Activated CD4-positive, alpha-beta T cell treated with anti-CD3 and anti-CD28 coated beads for 24 hours (primary cell): ENCODE results near the gene KRTAP10-3.
"Not testable (repeated sequence)": the region's sequence is repeated elsewhere in the genome, so short reads cannot be mapped to it uniquely, and the experiment has no call there.

Experiments used
- DNase-seq, 2 donors: peaks; one replicate each; pipeline ENCODE4 v3.0.0-alpha.2; 2020; ENCODE audit warnings: low read depth in 2 of 2

KRTAP10-3 gene, protein sequence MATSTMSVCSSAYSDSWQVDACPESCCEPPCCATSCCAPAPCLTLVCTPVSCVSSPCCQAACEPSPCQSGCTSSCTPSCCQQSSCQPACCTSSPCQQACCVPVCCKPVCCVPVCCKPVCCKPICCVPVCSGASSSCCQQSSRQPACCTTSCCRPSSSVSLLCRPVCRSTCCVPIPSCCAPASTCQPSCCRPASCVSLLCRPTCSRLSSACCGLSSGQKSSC

DNA sequence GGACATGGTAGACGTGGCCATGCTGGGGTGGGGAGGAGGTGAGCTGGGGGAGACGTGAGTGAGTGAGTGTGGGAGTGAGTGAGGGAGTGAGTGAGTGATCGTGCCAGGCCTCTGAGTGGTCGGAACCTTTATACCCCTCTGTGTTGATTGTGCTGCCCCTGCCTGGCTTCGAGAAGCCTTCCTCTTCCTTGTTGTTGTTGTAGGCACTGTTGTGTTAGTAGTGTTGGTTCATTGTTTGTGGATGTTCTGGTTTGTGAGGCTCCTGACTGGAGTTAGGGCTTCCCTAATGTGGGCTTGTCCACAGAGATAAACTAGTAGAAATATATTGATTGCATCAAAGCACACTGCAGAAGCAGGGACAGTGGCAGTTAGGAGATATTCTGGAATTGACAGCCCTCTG is at the start of gene KRTAP10-3:
Gene KRTAP10-3 (minus strand): TSS at position 101 of the 400 bp plus-strand sequence. CDS start 80 bp downstream, at position 21.
- DNase-seq, result no peak

DNA sequence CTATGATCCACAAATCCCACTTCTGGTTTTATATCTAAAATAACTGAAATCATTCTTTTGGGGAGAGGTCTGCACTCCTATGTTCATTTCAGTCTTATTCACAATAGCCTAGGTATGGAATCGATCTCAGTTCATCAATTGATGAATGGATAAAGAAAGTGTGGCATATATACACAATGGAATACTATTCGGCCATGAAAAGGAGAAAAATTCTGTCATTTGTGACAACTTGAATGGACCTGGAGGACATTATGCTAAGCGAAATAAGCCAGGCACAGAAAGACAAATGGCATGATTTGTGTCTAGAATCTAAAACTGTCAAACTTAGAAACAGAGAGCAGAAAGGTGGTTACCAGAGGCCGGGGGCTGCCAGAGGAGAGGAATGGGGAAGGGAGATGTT is 47.9 kb upstream of the KRTAP10-3 start:
- no peak for DNase-seq

DNA sequence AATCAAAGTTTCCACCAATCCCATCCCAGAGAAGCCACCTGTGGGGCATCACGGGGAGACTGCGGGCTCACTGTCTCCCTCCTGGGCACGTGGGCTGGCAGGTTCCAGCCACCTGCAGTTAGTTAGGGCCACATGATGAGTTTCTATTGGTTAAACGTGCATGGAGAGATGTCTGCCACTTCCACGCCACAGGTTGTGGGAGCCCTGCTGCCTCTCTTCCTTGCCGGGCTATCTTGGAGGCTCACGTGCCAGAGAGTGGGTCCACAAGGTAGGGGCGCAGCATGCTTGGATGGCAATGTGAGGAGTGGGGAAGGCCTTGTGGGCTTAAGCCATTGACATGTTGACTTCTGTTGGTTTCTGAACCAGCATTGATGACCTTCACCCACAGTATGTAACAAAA is 45.3 kb upstream of the KRTAP10-3 start:
- no peak for DNase-seq

DNA sequence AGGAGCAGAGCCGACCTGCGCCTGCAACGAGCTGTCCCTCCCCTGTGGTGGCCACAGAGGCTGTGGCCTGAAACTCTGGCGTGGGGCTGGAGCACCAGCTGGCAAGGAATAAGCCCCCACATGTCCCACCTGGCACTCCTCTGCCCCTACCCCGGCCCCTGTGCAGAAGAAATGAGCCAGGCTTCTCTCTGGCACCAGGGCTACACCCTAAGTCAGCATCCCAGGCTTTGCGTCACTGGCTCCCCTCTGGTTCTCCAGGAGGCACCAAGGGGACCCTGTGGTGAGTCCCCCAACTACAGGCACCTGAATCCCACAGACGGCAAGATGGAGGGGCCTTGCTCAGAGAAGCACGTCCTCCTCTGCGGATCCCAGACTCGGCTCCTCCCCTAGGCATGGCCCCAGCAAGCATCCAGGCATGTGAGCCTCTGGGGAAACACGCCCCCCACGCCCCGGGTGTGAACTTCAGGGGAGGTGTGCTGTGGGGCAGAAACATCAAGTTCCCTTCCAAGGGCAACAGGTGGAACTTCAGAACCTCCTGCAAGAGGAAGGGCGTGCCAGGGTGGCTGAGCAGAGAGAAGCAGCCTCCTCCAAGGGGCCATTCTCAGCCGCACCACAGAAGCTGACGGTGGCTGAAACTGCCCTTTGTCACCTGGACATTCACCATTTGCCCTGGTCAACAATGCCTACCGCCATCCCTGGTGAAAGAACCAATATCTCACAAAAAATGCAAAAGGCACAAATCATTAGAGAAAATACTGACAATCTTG is 44.7 kb upstream of the KRTAP10-3 start:
- DNase-seq, result no peak

DNA sequence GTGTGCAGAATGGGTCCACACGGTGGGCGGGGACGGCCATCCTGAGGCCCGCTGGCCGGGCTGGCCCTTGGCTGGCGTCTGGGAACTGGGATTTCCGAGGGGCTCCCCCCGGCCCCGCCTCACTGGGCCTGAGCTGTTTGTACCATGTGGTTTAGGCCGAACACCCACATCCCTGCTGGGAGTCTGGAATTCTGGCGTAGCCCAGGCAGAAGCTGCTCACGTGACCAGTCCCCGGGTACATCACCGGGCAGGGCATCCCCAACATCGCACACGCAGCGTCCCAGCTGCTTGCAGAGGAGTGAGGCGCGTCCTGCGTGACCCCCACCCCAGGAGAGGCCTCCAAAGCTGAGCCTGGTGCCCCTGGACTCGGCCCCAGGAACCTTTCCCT is 43.9 kb upstream of the KRTAP10-3 start:
- DNase-seq, result no peak

DNA sequence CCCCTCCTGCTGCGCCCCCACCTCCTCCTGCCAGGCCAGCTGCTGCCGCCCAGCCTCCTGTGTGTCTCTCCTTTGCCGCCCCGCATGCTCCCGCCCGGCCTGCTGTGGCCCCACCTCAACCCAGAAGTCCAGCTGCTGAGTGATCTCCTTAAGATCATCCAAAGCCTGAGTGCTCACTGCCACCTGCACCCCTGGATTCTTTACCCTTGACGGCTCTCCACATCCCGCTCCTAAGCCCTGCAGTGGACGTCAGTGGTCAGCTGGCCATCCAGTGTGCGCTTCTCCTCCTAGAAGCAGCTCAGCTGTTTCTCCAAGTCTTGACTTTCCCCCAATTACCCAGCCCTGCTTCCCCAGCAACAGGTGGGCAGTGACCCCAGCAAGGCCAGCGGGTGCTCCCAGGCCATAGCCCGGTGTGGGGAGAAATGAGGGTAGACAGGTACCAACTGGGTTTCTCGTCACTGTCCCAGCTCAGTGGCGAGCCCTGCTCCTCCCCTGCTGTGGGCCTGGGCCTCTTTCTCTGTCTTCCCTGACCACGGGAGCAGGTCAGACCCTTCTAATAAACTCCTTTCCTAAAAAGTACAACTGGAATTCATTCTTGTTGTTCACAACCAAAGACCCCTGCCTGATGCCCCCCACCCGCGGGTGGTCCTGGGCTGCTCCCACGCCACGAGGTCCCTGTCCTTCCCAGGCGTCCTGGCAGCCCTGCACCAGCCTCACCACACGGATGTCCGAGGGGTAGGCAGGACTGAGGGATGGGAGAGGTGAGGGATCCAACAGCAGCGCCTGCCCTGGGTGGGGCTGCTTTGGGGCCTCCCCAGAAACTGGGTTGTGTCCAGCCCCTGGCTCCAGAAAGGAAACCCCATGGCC is 43.2 kb upstream of the KRTAP10-3 start:
- DNase-seq, result no peak

DNA sequence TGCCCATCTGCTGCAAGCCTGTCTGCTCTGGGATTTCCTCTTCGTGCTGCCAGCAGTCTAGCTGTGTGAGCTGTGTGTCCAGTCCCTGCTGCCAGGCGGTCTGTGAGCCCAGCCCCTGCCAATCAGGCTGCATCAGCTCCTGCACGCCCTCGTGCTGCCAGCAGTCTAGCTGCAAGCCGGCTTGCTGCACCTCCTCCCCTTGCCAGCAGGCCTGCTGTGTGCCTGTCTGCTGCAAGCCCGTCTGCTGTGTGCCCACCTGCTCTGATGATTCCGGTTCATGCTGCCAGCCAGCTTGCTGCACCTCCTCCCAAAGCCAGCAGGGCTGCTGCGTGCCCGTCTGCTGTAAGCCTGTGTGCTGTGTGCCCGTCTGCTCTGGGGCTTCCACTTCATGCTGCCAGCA is 42.5 kb upstream of the KRTAP10-3 start:
- DNase-seq, result not testable (repeated sequence)

DNA sequence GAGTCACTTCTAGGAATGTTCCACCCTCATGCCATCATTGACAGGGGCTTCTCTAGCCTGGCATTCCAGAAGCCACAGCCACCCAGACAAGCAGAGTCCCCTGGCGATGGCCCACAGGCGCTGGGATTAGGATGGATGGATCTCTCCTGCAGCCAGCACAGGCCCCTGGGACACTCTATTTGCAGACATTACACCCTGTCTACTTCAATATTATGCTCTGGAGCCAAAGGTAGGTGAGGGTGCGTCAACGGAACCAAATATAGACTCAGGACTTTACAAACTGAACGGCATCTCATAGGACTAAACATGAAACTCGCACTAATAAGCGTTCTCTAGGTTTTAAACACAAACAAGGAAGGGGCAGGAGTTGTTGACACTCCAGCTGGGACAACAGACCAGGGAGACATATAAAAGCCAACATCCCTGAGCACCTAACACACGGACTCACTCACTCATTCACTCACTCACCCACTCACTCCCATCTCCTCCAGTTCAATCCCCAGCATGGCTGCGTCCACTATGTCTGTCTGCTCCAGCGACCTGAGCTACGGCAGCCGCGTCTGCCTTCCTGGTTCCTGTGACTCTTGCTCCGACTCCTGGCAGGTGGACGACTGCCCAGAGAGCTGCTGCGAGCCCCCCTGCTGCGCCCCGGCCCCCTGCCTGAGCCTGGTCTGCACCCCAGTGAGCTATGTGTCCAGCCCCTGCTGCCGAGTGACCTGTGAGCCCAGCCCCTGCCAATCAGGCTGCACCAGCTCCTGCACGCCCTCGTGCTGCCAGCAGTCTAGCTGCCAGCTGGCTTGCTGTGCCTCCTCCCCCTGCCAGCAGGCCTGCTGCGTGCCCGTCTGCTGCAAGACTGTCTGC is 41.8 kb upstream of the KRTAP10-3 start, which contains the start of gene KRTAP10-7:
Gene KRTAP10-7 (plus strand): TSS at position 480 of the 861 bp plus-strand sequence. CDS start 25 bp downstream, at position 505.
- not testable (repeated sequence) for DNase-seq

DNA sequence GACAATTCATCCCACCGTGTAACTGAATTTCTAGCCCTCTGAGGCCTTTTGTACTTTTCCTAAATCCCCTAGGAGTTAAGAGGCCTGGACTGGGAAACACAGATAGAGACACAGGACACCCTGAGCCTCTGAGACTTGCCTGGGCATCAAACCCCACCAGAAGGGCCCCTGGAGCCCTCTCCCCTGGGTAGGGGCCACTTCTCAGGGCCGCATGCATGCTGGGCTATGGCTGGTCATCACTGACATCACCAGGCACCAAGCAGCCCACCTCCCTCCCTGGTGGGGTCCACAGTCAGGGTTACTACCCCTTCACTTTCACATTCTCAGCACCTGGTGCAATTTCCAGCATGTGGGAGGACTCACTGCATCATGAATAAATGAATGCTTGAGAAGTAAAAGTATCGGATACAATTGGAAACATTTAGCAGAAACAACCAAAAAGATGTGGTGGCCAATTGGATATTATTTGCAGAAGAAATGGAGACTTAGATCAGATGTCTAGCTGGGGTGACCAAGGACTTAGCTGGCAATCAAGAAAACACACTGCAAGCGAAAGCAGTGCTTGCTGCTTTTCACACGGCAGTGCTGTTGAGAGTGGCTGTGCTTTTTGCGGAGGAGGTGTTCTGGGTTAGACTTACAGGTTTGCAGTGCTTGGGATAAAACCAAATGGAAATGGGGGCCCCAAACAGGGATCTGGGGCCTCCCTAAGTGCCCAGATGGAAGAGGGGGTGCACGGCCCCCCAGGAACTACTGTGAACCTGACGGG is 40.9 kb upstream of the KRTAP10-3 start:
- DNase-seq, result no peak

DNA sequence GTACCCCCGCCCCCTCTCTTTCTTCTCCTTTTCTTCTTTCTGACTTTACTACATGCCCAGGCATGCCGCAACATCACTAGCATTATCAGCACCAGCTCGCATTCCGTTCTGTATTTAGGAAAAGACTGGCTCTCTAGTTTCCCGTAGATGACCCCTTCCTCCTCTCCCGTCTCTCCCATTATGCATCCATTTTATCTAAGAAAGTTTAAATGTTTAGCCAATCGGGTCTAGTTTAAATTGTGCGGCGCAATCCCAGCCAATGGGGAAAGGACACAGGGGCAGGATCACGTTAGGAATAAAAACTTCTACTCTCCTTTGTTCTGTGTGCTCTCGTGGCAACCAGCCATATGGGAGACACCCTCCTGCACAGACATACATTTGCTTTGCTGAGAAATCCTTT is 39.5 kb upstream of the KRTAP10-3 start:
- no peak for DNase-seq

DNA sequence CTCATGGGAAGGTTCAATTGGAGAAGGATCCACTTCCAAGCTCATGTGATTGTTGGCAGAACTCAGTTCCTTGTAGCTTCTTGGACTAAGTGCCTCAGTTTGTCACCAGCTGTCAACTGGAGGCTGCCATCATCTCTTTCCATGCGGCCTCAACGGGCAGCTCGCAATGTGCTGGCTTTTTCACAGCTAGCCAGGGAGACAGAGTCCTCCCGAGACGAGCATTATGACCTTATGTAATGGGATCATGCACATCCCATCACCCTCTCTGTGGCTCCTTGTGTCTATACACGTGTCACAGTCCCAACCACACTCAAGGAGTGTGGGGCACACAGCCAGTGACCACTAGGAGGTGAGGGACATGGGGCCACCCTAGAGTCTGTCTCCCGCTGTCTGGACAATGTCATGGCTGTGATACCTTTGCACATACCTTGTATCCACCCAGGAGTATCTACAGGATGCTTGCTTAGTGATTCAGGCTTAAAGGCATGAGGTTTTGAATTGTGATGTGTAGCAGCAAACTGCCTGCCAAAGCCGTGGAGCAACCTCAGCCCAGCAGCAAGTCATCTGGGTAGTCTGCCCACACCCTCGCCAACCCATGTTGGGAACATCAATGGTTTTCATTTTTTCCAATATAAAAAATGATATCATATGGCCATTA is 37.6 kb upstream of the KRTAP10-3 start:
- DNase-seq, result no peak

DNA sequence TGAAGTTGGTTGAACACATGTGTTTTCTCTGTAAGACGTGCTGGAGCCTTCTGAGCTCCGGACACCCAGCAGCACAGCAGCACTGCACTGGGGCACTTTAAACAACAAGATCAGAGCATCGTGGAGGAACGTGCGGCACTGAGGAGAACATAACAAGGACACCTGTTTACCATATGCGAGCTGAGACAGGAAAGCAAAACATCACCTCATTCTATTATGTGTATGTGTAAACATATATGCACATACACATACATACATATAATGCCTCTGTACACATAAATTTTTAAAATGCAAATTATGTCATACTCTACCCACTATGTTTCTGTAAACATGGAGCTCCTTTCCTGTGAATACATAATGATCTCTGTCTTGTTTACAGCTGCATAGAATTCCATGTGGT is 36.9 kb upstream of the KRTAP10-3 start:
- no peak for DNase-seq

DNA sequence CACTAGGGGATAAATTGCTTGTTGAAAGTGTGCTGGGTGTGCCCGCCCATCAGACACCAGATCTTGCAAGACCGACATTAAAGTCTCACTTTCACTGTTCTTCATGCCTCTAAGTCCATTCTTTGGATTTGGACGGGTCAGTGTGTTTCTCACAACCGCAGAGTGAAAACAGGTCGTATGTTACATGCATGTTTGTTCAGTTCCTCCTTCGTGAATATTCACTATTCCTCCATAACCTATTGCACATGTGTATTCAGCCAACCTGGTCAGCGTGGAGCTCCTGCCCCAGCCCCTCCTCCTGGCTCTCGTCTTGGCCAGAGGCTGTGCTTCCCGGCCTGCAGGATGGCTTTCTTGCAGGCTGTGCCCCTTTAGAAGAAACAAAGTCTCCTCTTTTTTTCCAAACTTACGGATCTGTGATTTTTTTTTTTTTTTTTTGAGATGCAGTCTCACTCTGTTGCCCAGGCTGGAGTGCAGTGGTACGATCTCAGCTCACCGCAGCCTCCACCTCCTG is 35.9 kb upstream of the KRTAP10-3 start:
- DNase-seq, result no peak

DNA sequence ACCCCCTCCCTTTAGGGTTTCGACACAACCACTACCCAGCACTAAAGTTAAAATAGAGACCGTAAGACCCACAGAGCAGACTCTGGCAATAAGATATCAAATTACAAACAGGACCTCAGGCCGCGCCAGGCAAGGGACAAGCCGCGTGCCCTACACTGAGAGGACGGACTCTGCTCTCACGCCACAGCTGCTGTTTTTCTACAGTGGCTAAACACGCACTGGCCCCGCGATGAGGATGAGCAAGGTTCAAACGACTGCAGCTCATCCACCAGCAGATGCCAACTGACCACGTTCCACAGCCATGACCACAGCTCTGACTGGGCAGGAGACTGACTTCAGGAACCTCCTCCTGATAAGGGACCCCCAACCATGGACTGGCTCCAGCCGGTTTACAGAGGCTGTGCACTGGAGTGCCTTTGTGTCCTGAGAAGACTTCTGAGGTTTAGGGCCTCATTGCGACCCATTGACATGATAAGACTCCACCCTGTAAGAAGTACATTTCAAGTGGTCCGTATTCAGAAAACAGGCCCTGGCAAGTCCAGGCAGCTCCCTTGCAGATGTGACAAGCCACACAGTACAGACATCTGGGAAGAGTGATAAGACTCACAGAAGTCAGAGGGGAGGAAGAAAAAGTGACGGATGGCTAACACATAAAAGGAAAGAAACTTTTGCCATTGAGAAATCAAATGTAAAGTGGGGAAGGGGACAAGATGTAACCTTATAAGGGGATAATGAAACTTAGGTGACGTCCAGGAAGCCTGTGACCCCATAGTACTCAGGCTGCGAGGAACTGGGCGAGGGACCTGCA is 35.2 kb upstream of the KRTAP10-3 start:
- no peak for DNase-seq

DNA sequence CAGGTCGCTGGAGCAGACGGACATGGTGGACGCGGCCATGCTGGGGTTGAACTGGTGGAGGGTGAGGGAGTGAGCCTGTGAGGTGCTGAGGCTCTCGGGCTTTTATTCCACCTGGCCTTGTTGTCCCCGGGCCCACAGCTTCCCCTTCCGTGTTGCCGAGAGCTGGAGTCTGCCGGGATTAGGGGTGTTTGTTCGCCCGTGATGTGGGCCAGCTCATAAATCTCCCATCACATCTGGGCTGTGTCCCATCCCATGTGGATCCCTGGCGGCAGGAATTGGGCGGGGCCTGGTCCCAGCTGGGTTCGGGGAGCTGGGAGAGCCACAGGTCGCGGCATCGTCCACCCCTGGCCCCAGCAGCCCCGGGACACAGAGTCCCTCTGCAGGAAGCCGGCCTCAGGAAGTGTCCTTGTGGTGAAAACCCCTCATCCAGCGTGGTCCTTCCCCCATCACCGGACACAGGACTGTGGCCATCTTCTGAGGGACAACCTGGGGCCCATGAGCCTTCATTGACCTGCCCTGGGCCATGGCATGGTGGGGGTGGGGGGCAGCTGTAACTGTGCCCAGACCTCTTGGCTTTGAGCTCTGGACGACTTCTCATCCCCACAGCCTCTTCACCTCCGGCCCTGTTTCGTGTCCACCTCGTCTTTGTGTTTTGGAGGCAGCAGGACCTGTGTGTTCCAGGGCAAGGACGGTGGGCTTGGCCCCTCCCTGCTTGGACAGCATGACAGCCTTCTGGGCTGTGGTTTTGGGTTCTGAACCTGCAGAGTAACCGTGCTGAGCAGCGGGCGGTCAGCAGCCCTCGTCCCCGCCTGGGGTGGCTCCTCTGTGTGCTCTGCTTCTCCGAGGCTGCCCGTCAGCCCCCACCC is 34.1 kb upstream of the KRTAP10-3 start, which contains the start of gene KRTAP10-6:
Gene KRTAP10-6 (minus strand): TSS at position 60 of the 866 bp plus-strand sequence. CDS start 21 bp downstream, at position 39.
- DNase-seq, result no peak

DNA sequence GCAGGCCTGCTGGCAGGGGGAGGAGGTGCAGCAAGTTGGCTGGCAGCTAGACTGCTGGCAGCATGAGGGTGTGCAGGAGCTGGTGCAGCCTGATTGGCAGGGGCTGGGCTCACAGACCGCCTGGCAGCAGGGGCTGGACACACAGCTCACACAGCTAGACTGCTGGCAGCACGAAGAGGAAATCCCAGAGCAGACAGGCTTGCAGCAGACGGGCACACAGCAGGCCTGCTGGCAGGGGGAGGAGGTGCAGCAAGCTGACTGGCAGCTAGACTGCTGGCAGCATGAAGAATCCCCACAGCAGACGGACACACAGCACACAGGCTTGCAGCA is 33.2 kb upstream of the KRTAP10-3 start:
- not testable (repeated sequence) for DNase-seq

DNA sequence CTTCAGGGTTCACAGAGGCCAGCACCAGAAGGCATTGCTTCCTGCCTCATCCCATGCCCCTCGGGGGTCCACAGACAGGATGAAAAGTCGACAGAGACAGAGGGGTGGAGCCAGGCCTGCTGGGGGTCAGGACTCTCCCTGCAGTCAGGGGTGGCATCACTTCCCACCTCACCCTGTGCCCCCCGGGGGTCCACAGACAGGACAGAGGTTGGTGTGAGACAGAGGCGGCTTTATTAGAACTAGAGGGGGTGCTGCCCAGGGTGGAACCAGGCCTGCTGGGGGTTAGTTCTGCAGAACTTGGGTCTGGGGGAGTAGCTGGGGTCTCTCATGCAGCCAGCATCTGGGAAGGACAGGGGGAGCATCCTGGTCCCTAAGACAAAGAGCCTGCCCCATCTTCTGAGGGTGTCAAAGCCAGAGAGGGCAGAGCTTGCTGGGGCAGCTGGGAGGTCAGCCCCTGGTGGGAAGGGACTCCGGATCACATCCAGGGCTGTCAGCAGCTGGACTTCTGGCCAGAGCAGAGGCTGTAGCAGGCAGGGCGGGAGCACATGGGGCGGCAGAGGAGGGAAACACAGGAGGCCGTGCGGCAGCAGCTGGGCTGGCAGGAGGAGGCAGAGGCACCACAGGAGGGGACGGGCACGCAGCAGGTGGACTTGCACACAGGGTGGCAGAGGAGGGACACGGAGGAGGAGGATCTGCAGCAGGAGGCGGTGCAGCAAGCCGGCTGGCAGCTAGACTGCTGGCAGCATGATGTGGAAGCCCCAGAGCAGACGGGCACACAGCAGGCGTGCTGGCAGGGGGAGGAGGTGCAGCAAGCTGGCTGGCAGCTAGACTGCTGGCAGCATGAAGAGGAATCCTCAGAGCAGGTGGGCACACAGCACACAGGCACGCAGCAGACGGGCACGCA is 32.6 kb upstream of the KRTAP10-3 start:
- not testable (repeated sequence) for DNase-seq
